HepG2 (cell line): Measurements from ENCODE around the gene TNFRSF18. TPM values are rescaled to one million over a fixed set of nuclear protein-coding genes. Genes with fewer than 3 reads are reported as not detected.

ENCODE experiments used
- ATF7 ChIP-seq, 2 experiments: fragments of 450-650 bp in 1 of 2; sonication (generic) in 1 of 2; formaldehyde crosslinking in 1 of 2; IDR thresholded peaks; 2 replicates each; pipeline versions ENCODE4 v1.4.0 to v1.6.1; 2016 to 2020; ENCODE audit warnings: antibody characterized with exemption in 1 of 2, mild to moderate bottlenecking in 1 of 2, missing genetic modification reagents in 1 of 2
- CAMTA2 ChIP-seq: sonication (generic); formaldehyde crosslinking; IDR thresholded peaks from 2 replicates; pipeline ENCODE4 v1.4.0; 2020; ENCODE audit warnings: mild to moderate bottlenecking, missing genetic modification reagents, borderline replicate concordance
- FOXC1 ChIP-seq: sonication (generic); formaldehyde crosslinking; IDR thresholded peaks from 2 replicates; pipeline ENCODE4 v1.8.0; 2022; ENCODE audit warnings: mild to moderate bottlenecking, missing genetic modification reagents, borderline replicate concordance
- MAZ ChIP-seq, 2 experiments: sonication (generic) in 1 of 2; formaldehyde crosslinking in 1 of 2; IDR thresholded peaks; 2 replicates each; pipeline versions ENCODE4 v1.5.0 to v1.6.1; 2012 to 2020; ENCODE audit warnings: low read depth in 2 of 2, mild to moderate bottlenecking in 2 of 2, borderline replicate concordance in 1 of 2, improper control_type of control experiment in 1 of 2, low read length in 1 of 2, missing genetic modification reagents in 1 of 2, moderate library complexity in 1 of 2
- NFIB ChIP-seq: sonication (generic); formaldehyde crosslinking; IDR thresholded peaks from 2 replicates; pipeline ENCODE4 v1.9.0; 2021; ENCODE audit warnings: missing genetic modification reagents, mild to moderate bottlenecking, borderline replicate concordance
- NFYB ChIP-seq: sonication (generic); formaldehyde crosslinking; IDR thresholded peaks from 2 replicates; pipeline ENCODE4 v1.4.0; 2020; ENCODE audit warnings: missing genetic modification reagents
- PCBP2 ChIP-seq: fragments of 200-400 bp; formaldehyde crosslinking; optimal IDR thresholded peaks from 2 replicates; pipeline ENCODE3; 2018; ENCODE audit warnings: low read length, low read depth; ENCODE audit not compliant: poor library complexity, severe bottlenecking
- SMARCE1 ChIP-seq: fragments of 450-650 bp; IDR thresholded peaks from 2 replicates; pipeline ENCODE4 v1.6.1; 2017; ENCODE audit warnings: borderline replicate concordance
- SPEN ChIP-seq: sonication (generic); formaldehyde crosslinking; IDR thresholded peaks from 2 replicates; pipeline ENCODE4 v1.5.1; 2020; ENCODE audit warnings: low read depth, mild to moderate bottlenecking, missing genetic modification reagents
- SYNCRIP ChIP-seq: fragments of 200-400 bp; formaldehyde crosslinking; IDR thresholded peaks from 2 replicates; pipeline ENCODE4 v1.6.1; 2018; ENCODE audit warnings: mild to moderate bottlenecking, low read depth, low read length; ENCODE audit not compliant: insufficient read depth
- ZFP36 ChIP-seq: fragments of 150-350 bp; IDR thresholded peaks from 2 replicates; pipeline ENCODE4 v1.6.1; 2018; ENCODE audit warnings: borderline replicate concordance, low read length, low read depth; ENCODE audit not compliant: partially characterized antibody
- ZNF121 ChIP-seq: sonication (generic); formaldehyde crosslinking; IDR thresholded peaks from 2 replicates; pipeline ENCODE4 v1.5.0; 2020; ENCODE audit warnings: mild to moderate bottlenecking, missing genetic modification reagents
- ZSCAN29 ChIP-seq: sonication (generic); formaldehyde crosslinking; conservative IDR thresholded peaks from 2 replicates; pipeline ENCODE4 v1.4.0; 2020; ENCODE audit warnings: mild to moderate bottlenecking, missing genetic modification reagents
- ZZZ3 ChIP-seq: sonication (generic); formaldehyde crosslinking; IDR thresholded peaks from 2 replicates; pipeline ENCODE4 v1.4.0; 2020; ENCODE audit warnings: missing genetic modification reagents, mild to moderate bottlenecking, borderline replicate concordance
- polyA plus RNA-seq, 8 experiments: library from polyadenylated mRNA; depleted of rRNA in 3 of 8; stranded (reverse) in 7 of 8; unstranded in 1 of 8; fragments of >200 nt; fragmentation: Illumina TruSeq in 4 of 8; extraction: Trizol in 4 of 8; gene quantifications; 2 replicates each; pipeline versions ENCODE4 v1.2.1 to v1.2.3, GENCODE V29; 2011 to 2016; ENCODE audit warnings: low read depth in 4 of 8, missing spikeins in 1 of 8, mixed read lengths in 1 of 8; ENCODE audit not compliant: insufficient read depth in 1 of 8
- total RNA-seq, 5 experiments: library from RNA; depleted of rRNA; stranded (reverse); fragments of >200 nt; fragmentation: Illumina TruSeq; extraction: Trizol; gene quantifications; 2 replicates each; pipeline ENCODE4 v1.2.3, GENCODE V29; 2016; ENCODE audit warnings: low read depth in 1 of 5
- TF ChIP-seq, protein P1 (sequence below): sonication (generic); formaldehyde crosslinking; IDR thresholded peaks from 2 replicates; pipeline ENCODE4 v1.5.1; 2020; ENCODE audit warnings: mild to moderate bottlenecking, missing genetic modification reagents, moderate library complexity
- TF ChIP-seq, protein P2 (sequence below): sonication (generic); formaldehyde crosslinking; IDR thresholded peaks from 2 replicates; pipeline ENCODE4 v1.4.0; 2020; ENCODE audit warnings: missing genetic modification reagents, mild to moderate bottlenecking, borderline replicate concordance
- TF ChIP-seq, protein P3 (sequence below): IDR thresholded peaks from 2 replicates; pipeline ENCODE4 v1.6.1; 2016
- TF ChIP-seq, protein P4 (sequence below): IDR thresholded peaks from 2 replicates; pipeline ENCODE4 v1.6.1; 2016; ENCODE audit warnings: missing compliant biosample characterization, missing genetic modification reagents, borderline replicate concordance

Gene TNFRSF18
- total and polyA plus RNA-seq, 2 of the 13 experiments (the other 11 are each of a cell fraction or from before 2014, with no cell fraction given): not detected

DNA sequence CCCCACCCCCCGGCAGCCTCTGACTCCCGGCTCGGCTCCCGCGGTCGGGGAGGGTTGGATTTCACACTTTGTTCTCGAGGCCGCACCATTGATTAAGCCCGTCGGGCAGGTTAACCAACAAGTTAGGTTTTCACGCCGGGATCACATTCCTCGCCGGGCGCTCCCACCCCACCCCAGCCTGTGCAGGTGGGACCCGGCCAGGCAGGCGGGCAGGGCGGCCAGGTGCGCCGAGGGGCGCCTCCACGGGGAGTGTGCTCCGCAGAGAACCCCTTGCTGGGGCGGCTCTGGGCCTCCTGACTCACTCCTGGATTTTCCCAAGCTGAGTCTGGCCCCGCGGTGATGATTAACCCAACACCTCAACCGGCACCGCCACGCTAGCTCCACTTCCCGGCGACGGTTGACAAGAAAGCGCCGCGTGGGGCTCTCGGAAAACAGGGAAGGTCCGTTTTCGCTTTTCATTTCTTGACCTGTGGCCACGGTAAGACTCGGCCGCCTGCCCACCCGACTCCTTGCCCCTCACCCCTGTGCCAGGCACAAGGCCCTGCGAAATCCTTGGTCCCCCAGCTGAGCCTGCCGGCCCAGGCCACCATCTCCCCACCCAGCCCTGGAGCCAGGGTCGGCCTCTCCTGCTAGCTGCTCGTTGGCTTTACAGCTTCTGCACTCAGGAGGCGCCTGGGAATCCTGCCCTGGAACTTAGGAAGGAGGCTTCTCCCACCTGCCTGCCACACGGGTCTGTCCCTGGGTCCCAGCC, 41.5 kb downstream of the TNFRSF18 start (continued):
- TF ChIP-seq, protein P1, sequence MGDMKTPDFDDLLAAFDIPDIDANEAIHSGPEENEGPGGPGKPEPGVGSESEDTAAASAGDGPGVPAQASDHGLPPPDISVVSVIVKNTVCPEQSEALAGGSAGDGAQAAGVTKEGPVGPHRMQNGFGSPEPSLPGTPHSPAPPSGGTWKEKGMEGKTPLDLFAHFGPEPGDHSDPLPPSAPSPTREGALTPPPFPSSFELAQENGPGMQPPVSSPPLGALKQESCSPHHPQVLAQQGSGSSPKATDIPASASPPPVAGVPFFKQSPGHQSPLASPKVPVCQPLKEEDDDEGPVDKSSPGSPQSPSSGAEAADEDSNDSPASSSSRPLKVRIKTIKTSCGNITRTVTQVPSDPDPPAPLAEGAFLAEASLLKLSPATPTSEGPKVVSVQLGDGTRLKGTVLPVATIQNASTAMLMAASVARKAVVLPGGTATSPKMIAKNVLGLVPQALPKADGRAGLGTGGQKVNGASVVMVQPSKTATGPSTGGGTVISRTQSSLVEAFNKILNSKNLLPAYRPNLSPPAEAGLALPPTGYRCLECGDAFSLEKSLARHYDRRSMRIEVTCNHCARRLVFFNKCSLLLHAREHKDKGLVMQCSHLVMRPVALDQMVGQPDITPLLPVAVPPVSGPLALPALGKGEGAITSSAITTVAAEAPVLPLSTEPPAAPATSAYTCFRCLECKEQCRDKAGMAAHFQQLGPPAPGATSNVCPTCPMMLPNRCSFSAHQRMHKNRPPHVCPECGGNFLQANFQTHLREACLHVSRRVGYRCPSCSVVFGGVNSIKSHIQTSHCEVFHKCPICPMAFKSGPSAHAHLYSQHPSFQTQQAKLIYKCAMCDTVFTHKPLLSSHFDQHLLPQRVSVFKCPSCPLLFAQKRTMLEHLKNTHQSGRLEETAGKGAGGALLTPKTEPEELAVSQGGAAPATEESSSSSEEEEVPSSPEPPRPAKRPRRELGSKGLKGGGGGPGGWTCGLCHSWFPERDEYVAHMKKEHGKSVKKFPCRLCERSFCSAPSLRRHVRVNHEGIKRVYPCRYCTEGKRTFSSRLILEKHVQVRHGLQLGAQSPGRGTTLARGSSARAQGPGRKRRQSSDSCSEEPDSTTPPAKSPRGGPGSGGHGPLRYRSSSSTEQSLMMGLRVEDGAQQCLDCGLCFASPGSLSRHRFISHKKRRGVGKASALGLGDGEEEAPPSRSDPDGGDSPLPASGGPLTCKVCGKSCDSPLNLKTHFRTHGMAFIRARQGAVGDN (CRISPR knock-in tag): peak; percentile 90
- TF ChIP-seq, protein P2, sequence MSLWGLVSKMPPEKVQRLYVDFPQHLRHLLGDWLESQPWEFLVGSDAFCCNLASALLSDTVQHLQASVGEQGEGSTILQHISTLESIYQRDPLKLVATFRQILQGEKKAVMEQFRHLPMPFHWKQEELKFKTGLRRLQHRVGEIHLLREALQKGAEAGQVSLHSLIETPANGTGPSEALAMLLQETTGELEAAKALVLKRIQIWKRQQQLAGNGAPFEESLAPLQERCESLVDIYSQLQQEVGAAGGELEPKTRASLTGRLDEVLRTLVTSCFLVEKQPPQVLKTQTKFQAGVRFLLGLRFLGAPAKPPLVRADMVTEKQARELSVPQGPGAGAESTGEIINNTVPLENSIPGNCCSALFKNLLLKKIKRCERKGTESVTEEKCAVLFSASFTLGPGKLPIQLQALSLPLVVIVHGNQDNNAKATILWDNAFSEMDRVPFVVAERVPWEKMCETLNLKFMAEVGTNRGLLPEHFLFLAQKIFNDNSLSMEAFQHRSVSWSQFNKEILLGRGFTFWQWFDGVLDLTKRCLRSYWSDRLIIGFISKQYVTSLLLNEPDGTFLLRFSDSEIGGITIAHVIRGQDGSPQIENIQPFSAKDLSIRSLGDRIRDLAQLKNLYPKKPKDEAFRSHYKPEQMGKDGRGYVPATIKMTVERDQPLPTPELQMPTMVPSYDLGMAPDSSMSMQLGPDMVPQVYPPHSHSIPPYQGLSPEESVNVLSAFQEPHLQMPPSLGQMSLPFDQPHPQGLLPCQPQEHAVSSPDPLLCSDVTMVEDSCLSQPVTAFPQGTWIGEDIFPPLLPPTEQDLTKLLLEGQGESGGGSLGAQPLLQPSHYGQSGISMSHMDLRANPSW (CRISPR knock-in tag): no peak
- TF ChIP-seq, protein P3, sequence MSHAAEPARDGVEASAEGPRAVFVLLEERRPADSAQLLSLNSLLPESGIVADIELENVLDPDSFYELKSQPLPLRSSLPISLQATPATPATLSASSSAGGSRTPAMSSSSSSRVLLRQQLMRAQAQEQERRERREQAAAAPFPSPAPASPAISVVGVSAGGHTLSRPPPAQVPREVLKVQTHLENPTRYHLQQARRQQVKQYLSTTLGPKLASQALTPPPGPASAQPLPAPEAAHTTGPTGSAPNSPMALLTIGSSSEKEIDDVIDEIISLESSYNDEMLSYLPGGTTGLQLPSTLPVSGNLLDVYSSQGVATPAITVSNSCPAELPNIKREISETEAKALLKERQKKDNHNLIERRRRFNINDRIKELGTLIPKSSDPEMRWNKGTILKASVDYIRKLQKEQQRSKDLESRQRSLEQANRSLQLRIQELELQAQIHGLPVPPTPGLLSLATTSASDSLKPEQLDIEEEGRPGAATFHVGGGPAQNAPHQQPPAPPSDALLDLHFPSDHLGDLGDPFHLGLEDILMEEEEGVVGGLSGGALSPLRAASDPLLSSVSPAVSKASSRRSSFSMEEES (CRISPR knock-in tag): no peak
- TF ChIP-seq PCBP2 (no peak), ATF7 (IDR thresholded peaks at IDR 0.05) (no peak), ATF7 (CRISPR knock-in tag; IDR thresholded peaks at IDR 0.05) (no peak), ZZZ3 (CRISPR knock-in tag) (no peak), ZNF121 (CRISPR knock-in tag) (no peak), FOXC1 (no peak), NFIB (CRISPR knock-in tag) (no peak), SMARCE1 (no peak), ZFP36 (no peak), SYNCRIP (no peak), CAMTA2 (peak; percentile 83; the same call in 1 of the 2 replicates), ZSCAN29 (no peak), SPEN (peak; percentile 30; the same call in 1 of the 2 replicates), MAZ (IDR thresholded peaks at IDR 0.05; ENCODE audit: borderline replicate concordance, low read depth, low read length) (no peak), MAZ (CRISPR knock-in tag; IDR thresholded peaks at IDR 0.05; ENCODE audit: low read depth) (0 out of 2 replicates have a peak, but pooled peaks have one; percentile 6), NFYB (CRISPR knock-in tag) (no peak; the same call in 1 of the 2 replicates)
- TF ChIP-seq, protein P4, sequence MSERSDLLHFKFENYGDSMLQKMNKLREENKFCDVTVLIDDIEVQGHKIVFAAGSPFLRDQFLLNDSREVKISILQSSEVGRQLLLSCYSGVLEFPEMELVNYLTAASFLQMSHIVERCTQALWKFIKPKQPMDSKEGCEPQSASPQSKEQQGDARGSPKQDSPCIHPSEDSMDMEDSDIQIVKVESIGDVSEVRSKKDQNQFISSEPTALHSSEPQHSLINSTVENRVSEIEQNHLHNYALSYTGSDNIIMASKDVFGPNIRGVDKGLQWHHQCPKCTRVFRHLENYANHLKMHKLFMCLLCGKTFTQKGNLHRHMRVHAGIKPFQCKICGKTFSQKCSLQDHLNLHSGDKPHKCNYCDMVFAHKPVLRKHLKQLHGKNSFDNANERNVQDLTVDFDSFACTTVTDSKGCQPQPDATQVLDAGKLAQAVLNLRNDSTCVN (CRISPR knock-in tag): peak; percentile 8; the same call in 1 of the 2 replicates
